Dendritic cell treated with granulocyte-macrophage colony-stimulating factor and Interleukin-4, amounts not matched to agents 40 ng/mL and 50 ng/mL, for 4 days (primary cell): ENCODE data around the gene RANBP3.
A peak's percentile ranks its signal among the peaks of the same experiment; 100 is the strongest.

Experiments
- H3K27ac Mint-ChIP-seq: one replicate; pipeline ENCODE4 v1.8.0; 2022; ENCODE audit warnings: mild to moderate bottlenecking, mixed read lengths
- H3K27me3 Mint-ChIP-seq: one replicate; pipeline ENCODE4 v1.8.0; 2022; ENCODE audit warnings: mild to moderate bottlenecking, mixed read lengths
- H3K36me3 Mint-ChIP-seq: one replicate; pipeline ENCODE4 v1.8.0; 2022; ENCODE audit warnings: low read depth, mixed read lengths
- H3K4me1 Mint-ChIP-seq: one replicate; pipeline ENCODE4 v1.8.0; 2022; ENCODE audit warnings: low read depth, mixed read lengths
- H3K4me3 Mint-ChIP-seq: one replicate; pipeline ENCODE4 v1.8.0; 2022; ENCODE audit warnings: mild to moderate bottlenecking, moderate library complexity, mixed read lengths
- H3K9me3 Mint-ChIP-seq: one replicate; pipeline ENCODE4 v1.8.0; 2022; ENCODE audit warnings: mixed read lengths
- intact Hi-C: fragments of 100-400 bp; cut with micrococcal nuclease; formaldehyde crosslinking; loops from one replicate; pipeline ENCODE4 v1.15.0; 2022

The RANBP3 gene

DNA sequence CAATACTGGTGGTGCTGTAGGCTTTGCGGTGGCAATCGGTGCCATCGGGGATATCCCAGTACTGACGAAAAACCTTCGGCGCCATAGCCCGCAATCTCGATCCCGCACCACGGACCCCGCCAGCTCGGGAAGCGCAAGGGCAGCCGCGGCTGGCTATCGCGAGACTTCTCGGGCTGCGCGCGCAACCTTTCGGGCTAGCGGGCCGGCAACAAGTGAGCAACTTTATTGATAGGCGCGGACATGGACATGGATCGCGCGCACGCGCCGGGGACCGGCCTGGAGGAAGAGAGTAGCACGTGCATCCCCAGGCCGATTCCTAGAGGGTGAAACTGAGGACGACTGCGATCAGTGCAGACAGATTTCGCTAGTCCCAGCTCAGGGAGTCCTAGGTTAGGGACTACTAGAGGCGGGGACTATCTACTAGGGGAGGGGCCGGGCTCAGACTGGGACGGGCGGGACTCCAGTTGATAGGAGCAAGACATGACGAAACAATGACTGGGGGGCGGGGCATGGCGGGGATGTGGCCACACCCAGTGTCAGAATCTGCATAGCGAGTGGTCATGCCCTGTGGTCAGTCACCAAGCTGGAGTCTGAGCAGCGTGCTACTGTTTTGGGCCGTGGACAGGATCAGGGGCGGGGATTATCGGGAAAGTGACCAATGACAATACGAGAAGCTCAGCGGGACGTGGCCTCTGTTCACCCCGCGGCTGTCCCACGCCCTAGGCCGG is 74.2 kb downstream of the RANBP3 start, which contains the start of gene NDUFA11:
Gene NDUFA11, minus strand, starts transcription at position 167 of the 728 bp plus-strand sequence. Its CDS starts 82 bp downstream, at position 85.
- intact Hi-C loops, result loop anchor here (1.0 to 5.0 kb wide), 4 partner anchors 75 to 209 kb away; partner anchors contain the start of genes CATSPERD, LONP1, RANBP3 and RFX2
- H3K27me3 Mint-ChIP-seq, result no peaks in the 10 kb centered on the region
- peaks cover 35% of the 10 kb centered on the region for H3K4me1 Mint-ChIP-seq
- H3K9me3 Mint-ChIP-seq, result no peaks in the 10 kb centered on the region
- H3K4me3 Mint-ChIP-seq, result peak within 1 kb of the TSS; percentile 95
- peak within 1 kb of the TSS; percentile 98 for H3K27ac Mint-ChIP-seq
- H3K36me3 Mint-ChIP-seq, result peaks cover 43% of the 10 kb centered on the region

DNA sequence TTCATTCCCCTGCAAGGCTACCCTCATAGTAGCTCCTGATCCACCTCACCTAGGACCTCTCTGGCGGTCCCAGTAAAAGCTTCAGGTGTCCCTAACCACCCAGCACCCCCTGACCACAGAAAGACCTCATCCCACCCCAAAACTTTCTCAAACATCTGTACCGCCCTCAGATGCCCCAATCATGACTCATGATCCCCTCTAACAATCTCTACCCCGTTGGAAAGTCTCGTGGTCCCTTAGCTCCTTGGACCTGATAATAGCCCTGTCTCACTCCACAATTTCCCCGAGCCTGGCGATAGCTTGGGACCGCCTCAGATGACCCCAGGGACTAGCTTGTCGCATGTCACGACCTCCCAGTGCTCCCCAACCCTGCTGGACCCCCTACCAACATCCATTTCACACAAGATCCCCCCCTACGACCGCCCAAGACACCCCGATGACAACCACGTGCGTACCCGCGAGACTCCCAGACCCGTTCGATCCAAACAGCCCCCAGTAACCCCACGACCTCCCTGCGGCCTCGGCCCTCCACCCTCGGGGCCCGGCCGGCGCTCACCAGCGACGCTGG is 74.8 kb downstream of the RANBP3 start:
- intact Hi-C loops, result loop anchor here (1.0 to 5.0 kb wide), 2 partner anchors 75 to 209 kb away; partner anchors contain the start of genes RANBP3 and RFX2
- peaks cover 37% of the 10 kb centered on the region for H3K4me1 Mint-ChIP-seq
- H3K27ac Mint-ChIP-seq, result peak overlapping the region; percentile 98
- H3K27me3 Mint-ChIP-seq, result no peaks in the 10 kb centered on the region
- no peaks in the 10 kb centered on the region for H3K9me3 Mint-ChIP-seq
- H3K36me3 Mint-ChIP-seq, result peaks cover 44% of the 10 kb centered on the region
- H3K4me3 Mint-ChIP-seq, result peak overlapping the region; percentile 95

DNA sequence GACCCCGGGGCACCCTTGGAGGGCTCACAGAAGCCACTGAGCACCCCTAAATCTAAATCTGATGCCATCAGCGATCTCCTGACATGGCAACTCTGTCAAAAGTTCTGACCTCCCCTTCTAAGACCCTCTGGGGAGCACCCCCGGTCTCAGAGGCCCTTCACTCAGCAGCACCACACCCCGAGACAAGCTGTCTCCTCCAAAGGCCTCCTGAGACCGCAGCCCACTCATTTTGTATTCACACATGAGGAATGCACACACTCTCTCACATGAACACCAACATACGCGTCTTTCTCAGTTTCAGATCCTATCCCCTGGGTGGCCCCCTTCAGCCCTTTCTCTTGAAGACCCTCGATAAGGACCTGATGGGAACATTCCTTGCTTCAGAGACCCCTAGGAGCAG is 77.0 kb downstream of the RANBP3 start:
- Mint-ChIP-seq H3K9me3 (no peaks in the 10 kb centered on the region), H3K4me1 (peaks cover 32% of the 10 kb centered on the region), H3K36me3 (peaks cover 55% of the 10 kb centered on the region), H3K4me3 (no peak overlapping the region), H3K27ac (no peak overlapping the region), H3K27me3 (no peaks in the 10 kb centered on the region)
- intact Hi-C loops, result loop anchor here (5.0 kb wide), 1 partner anchor 211 kb away; the partner anchor contains the start of gene RFX2

DNA sequence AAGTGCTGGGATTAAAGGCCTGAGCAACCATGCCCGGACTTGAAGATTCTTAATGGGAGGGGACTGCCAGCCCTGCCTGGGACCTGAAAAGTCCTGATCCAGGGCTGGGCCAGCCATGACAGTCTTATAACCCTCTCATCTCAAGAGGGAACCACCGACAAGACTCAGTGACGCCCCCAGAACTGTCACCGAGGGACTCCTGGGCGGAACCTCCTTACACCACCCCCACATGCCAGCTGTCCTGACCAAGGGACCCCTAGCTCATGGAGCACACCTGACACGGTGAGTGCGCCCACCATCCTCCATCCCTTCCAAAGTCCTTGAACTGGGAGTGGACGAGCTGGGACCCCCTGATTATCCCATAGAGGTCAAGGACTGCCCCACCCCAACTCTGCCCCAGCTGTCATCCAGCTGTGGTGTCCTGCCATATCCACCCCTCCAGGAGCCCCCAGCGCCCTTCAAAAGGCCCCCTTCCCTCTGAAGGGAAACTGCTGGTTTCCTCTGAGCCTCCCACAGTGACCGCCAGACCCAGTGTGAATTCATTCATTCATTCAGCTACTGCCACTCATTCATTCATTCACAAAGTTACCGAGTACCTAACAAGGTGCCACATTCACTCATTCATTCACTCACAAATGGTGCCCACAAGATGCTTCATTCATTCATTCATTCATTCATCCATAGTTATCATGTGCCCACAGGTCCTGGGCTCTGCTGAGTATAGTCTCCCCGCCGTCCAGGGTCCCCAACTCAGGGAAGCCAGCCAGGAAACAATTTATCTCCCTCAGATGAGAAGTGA is 78.0 kb downstream of the RANBP3 start:
- intact Hi-C loops, result loop anchor here (5.0 kb wide), 1 partner anchor 212 kb away; the partner anchor contains the start of gene RFX2
- H3K4me3 Mint-ChIP-seq, result no peak overlapping the region
- no peak overlapping the region for H3K27ac Mint-ChIP-seq

DNA sequence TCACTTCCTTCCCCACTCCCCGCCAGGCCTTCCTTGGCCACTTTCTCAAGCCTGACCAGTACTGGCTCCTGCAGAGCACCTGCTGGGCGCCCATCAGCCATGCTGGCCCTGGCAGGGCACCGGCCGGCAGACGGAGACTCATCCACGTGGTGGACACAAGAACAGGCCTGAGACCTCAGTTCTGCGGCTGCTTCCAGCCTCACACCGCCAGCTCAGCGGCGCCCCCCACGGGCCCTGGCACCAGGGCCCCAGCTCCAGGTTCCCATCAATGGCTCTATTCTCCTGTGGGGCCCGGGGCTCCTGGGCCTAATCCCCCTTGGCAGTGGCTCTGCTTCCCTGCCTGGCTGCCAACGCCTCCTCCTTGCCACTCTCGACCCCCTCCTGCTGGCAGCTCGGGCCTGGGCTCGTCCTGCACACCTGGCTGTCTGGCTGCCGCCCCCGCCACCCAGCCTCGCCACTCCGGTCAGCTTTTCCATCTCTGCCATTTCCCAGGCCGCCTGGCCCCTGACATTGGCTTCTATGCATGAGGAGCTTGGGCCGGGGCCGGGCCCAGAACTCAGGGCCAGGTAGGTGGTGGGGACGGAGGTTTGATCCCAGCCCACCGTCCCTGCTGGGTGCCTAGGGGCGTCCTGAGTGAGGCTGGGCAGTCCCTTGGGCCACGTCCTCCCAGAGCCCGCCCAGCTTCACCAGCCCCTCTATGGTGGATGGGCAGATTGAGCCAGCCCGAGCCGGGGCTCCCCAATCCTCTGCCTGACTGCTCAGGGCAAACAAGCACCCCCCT is 80.6 kb downstream of the RANBP3 start:
- H3K4me1 Mint-ChIP-seq, result peaks cover 20% of the 10 kb centered on the region
- H3K27me3 Mint-ChIP-seq, result peaks cover 8% of the 10 kb centered on the region
- intact Hi-C loops, result no loop called here
- H3K27ac Mint-ChIP-seq, result no peak overlapping the region
- no peaks in the 10 kb centered on the region for H3K9me3 Mint-ChIP-seq
- no peak overlapping the region for H3K4me3 Mint-ChIP-seq
- H3K36me3 Mint-ChIP-seq, result peaks cover 63% of the 10 kb centered on the region

More for the DNA sequence above, 78.0 kb downstream of the RANBP3 start:
- Mint-ChIP-seq H3K27me3 (no peaks in the 10 kb centered on the region), H3K9me3 (no peaks in the 10 kb centered on the region), H3K4me1 (peaks cover 32% of the 10 kb centered on the region), H3K36me3 (peaks cover 66% of the 10 kb centered on the region)

DNA sequence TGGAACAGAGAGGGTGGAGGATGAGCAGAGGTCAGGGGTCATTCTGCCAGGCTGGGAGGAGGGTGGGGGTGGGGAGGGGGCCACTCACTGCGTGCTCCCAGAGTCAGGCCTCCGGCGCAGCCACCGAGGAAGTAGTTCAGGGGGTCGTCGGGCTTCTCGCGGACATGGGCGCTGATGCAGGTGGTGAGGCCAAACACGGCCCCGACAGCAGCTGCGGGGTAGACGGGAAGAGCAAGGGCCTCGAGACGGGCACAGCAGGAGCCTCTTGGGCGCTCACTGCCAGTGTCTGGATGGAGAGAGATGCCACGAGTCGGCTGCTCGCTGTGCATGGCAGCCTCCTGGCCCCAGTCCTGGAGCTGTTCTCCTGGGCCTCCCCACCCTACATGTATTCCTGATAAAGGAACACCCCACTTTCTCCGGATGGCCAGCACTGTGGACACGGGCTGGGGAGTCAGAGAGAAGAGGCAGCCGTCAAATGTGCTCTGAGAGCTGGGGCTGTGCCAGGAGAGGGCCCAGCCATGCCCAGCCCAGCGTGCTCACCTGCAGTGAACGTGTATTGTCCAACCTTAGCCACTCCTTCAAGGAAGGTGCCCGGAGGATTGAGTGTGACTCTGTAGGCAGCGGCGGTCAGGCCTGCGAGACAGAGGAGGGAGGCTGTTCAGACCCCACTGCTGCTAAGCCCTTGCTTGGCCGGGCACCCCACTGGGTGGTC is 81.4 kb downstream of the RANBP3 start:
- Mint-ChIP-seq H3K4me3 (no peak overlapping the region), H3K36me3 (peaks cover 63% of the 10 kb centered on the region)

DNA sequence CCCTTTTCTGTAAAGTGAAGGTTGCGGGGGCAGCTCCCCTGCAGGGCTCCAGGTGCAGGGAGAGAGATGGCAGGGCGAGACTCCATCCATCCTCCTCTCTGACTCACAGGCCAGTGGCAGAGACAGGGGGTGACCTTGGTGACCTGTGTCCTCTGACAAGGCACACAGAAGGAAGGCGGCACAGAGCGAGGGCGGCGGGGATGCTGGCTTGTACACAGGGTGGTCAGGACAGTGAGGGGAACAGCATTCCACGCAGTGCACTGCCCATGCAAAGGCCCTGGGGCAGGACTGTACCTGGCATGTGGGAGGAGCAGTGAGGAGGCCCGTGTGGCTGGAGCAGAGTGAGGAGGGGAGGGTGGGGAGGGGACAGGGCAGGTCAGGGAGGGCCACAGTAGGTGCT is 82.0 kb downstream of the RANBP3 start:
- Mint-ChIP-seq H3K4me1 (peaks cover 14% of the 10 kb centered on the region), H3K27me3 (peaks cover 21% of the 10 kb centered on the region), H3K4me3 (no peak overlapping the region), H3K36me3 (peaks cover 56% of the 10 kb centered on the region), H3K27ac (no peak overlapping the region), H3K9me3 (no peaks in the 10 kb centered on the region)
- intact Hi-C loops, result no loop called here

More for the DNA sequence above, 81.4 kb downstream of the RANBP3 start:
- H3K4me1 Mint-ChIP-seq, result peaks cover 18% of the 10 kb centered on the region
- H3K9me3 Mint-ChIP-seq, result no peaks in the 10 kb centered on the region
- peaks cover 16% of the 10 kb centered on the region for H3K27me3 Mint-ChIP-seq
- intact Hi-C loops, result no loop called here
- no peak overlapping the region for H3K27ac Mint-ChIP-seq

DNA sequence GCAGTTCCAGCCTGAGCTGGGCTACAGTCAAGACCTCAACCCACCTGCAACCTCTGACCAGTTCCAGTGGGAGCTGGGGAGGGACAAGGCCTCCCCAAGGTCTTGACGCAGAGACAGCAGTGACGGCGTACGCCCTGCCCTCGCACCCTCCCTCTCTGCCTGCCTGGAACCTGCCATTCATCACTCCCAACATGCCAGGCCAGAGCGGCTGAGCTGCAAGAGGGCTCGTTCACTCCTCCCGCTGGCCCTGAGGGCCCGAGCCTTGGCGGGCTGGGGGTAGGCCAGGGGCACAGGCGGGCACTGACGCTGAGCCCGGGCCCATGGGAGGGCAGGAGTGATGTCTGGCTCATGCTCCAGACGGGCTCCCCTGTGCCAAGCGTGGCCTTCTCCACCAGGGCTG is 82.5 kb downstream of the RANBP3 start:
- H3K4me3 Mint-ChIP-seq, result no peak overlapping the region
- H3K27ac Mint-ChIP-seq, result no peak overlapping the region
- intact Hi-C loops, result no loop called here
- H3K36me3 Mint-ChIP-seq, result peaks cover 53% of the 10 kb centered on the region
- no peaks in the 10 kb centered on the region for H3K9me3 Mint-ChIP-seq
- H3K4me1 Mint-ChIP-seq, result peaks cover 14% of the 10 kb centered on the region
- peaks cover 25% of the 10 kb centered on the region for H3K27me3 Mint-ChIP-seq

DNA sequence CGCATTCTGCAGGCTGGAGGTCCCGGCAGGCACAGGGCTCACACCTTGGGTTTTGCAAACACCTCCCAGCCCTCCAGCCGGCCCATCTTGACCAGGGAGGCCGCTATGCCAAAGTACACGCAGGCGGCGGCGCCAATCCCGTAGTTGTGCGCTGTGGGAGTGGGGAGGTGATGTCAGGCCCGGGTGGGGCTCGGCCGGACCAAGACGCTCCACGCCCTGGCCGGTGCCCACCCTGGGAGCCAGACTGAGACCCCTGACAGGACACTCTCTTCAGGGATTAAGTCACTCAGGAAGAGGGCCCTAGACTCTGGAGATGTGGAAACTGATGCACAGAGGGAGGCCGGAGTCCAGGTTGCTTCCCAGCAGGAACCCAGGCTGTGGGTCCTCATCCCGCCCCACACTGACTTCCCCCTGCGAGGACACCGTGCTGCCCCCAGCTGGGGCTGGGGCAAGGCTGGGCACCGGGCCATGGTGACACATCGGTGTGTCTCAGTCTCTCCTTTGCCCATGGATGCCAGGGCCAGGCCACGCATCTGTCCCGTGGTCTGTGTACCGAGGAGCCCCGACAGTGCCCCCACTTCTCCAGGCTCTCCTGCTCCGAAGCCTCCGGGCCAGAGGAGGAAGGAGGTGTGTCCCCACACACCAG is 83.1 kb downstream of the RANBP3 start:
- Mint-ChIP-seq H3K27ac (no peak overlapping the region), H3K4me3 (no peak overlapping the region), H3K36me3 (peaks cover 47% of the 10 kb centered on the region), H3K27me3 (peaks cover 28% of the 10 kb centered on the region), H3K4me1 (peaks cover 14% of the 10 kb centered on the region), H3K9me3 (no peaks in the 10 kb centered on the region)
- intact Hi-C loops, result no loop called here

DNA sequence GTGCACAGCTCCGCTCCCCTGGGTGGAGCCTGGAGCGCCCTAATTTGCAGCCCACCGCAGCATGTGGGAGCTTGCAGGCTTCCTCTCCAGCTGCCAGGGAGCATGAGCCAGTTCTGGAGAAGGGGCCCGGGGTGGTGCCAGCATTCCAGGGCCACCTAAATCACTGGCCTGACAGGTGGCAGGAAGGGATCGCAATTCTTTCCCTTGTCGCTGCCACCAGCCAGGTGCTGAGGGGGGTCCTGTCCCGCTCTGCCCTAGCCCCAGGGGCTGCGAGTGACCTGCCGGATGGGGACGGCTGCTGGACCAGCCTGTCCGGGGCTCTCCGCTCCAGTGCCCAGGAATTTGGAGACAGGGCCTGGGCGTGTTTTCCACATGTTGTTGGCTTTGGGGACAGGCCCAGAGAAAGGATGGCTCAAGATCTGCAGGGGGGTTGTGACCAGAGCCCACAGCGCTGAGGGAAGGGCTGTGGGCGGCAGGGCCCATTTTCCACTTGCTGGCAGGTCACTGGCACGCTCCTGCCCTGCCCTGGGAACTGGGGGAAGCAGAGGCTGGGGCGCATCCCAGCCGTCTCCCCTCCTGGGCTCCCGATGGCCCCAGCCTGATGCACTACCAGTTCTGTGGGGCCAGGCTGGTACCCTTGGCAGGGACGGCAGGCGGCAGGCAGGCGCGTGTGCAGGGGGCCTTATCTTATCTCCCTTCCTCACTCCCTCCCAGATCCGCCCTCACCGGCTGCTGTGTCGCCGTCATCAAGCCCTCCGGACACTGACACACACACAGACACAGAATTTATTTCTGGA is 83.8 kb downstream of the RANBP3 start:
- Mint-ChIP-seq H3K36me3 (peaks cover 44% of the 10 kb centered on the region), H3K27ac (no peak overlapping the region), H3K27me3 (peaks cover 33% of the 10 kb centered on the region)

DNA sequence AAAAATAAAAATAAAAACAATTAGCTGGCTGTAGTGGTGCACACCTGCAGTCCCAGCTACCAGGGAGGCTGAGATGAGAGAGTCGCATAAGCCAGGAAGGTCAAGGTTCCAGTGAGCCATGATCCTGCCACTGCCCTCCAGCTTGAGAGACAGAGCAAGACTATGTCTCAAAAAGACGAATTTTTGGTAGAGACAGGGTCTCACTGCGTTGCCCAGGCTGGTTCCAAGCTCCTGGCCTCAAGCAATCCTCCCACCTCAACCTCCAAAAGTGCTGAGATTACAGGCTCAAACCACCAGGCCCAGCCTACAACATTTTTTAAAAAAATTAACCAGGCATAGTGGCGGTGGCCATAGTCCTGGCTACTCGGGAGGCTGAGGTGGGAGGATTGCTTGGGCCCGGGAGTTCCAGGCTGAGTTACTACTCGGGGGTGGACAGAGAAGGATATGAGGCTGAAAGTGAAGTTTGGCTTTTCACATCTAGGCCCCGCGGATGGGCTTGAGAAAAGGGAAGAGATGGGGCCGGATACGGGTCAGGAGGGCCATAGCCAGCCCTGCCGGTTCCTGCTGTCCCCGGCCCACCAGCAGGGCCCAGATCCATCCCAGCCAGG is 84.5 kb downstream of the RANBP3 start:
- Mint-ChIP-seq H3K36me3 (peaks cover 44% of the 10 kb centered on the region), H3K9me3 (no peaks in the 10 kb centered on the region), H3K27me3 (peaks cover 38% of the 10 kb centered on the region), H3K27ac (no peak overlapping the region), H3K4me1 (peaks cover 14% of the 10 kb centered on the region), H3K4me3 (no peak overlapping the region)
- intact Hi-C loops, result loop anchor here (2.0 kb wide), 1 partner anchor 89 kb away; the partner anchor contains the start of gene NRTN

More for the DNA sequence above, 83.8 kb downstream of the RANBP3 start:
- peaks cover 14% of the 10 kb centered on the region for H3K4me1 Mint-ChIP-seq
- H3K9me3 Mint-ChIP-seq, result no peaks in the 10 kb centered on the region
- intact Hi-C loops, result loop anchor here (2.0 kb wide), 1 partner anchor 89 kb away; the partner anchor contains the start of gene NRTN
- no peak overlapping the region for H3K4me3 Mint-ChIP-seq
